OCI-LY1 (cell line): Measurements from ENCODE around the gene PKNOX2.

ENCODE experiments used
- H2AFZ ChIP-seq: fragments of 200-600 bp; sonication (generic), shearing (Covaris generic); 2 replicates; pipeline ENCODE4 v1.6.0; 2014; ENCODE audit warnings: antibody characterized with exemption, mild to moderate bottlenecking, low read length
- H3F3A ChIP-seq: fragments of 200-600 bp; sonication (generic), shearing (Covaris generic); 2 replicates; pipeline ENCODE4 v1.6.0; 2014; ENCODE audit warnings: mild to moderate bottlenecking, antibody characterized with exemption, low read length, moderate library complexity; ENCODE audit not compliant: insufficient read depth
- H3K27ac ChIP-seq: fragments of 200-600 bp; sonication (generic); 2 replicates; pipeline ENCODE4 v1.5.1; 2014; ENCODE audit warnings: low read length, mixed run types, mild to moderate bottlenecking, low read depth; ENCODE audit not compliant: poor library complexity, severe bottlenecking
- H3K27me3 ChIP-seq: fragments of 200-600 bp; sonication (generic); 2 replicates; pipeline ENCODE4 v1.6.0; 2014; ENCODE audit warnings: antibody characterized with exemption, mild to moderate bottlenecking, low read length, moderate library complexity; ENCODE audit not compliant: insufficient read depth
- H3K36me3 ChIP-seq: fragments of 200-600 bp; sonication (generic); 2 replicates; pipeline ENCODE4 v1.6.1; 2014; ENCODE audit warnings: mild to moderate bottlenecking, antibody characterized with exemption, low read length, moderate library complexity, mixed read lengths; ENCODE audit not compliant: insufficient read depth
- H3K4me1 ChIP-seq: fragments of 200-600 bp; sonication (generic); 2 replicates; pipeline ENCODE4 v1.5.1; 2014; ENCODE audit warnings: mild to moderate bottlenecking, low read length, moderate library complexity; ENCODE audit not compliant: insufficient read depth, severe bottlenecking
- H3K4me2 ChIP-seq: fragments of 200-600 bp; sonication (generic), shearing (Covaris generic); 2 replicates; pipeline ENCODE4 v1.6.1; 2014; ENCODE audit warnings: low read length
- H3K4me3 ChIP-seq: fragments of 200-600 bp; sonication (generic); 2 replicates; pipeline ENCODE4 v1.5.1; 2014; ENCODE audit warnings: low read length, low read depth, mild to moderate bottlenecking, mixed read lengths; ENCODE audit not compliant: poor library complexity, severe bottlenecking
- H3K79me2 ChIP-seq: fragments of 200-600 bp; shearing (Covaris generic); 2 replicates; pipeline ENCODE4 v1.6.1; 2016; ENCODE audit warnings: mixed run types, low read length, mixed read lengths; ENCODE audit not compliant: insufficient read depth
- H3K9ac ChIP-seq: fragments of 200-600 bp; sonication (generic), shearing (Covaris generic); 2 replicates; pipeline ENCODE4 v1.6.1; 2014; ENCODE audit warnings: mild to moderate bottlenecking, low read length, mixed read lengths
- H3K9me2 ChIP-seq: fragments of 200-600 bp; sonication (generic), shearing (Covaris generic); 2 replicates; pipeline ENCODE4 v1.6.1; 2014; ENCODE audit warnings: low read depth, mild to moderate bottlenecking, low read length, mixed read lengths
- H3K9me3 ChIP-seq: fragments of 200-600 bp; shearing (Covaris generic); 2 replicates; pipeline ENCODE4 v1.6.1; 2014; ENCODE audit warnings: low read length, mixed read lengths
- H4K20me1 ChIP-seq: fragments of 200-600 bp; sonication (generic), shearing (Covaris generic); 2 replicates; pipeline ENCODE4 v1.6.0; 2016; ENCODE audit warnings: mild to moderate bottlenecking, low read length; ENCODE audit not compliant: insufficient read depth
- CTCF ChIP-seq: fragments of 200-600 bp; sonication (generic), shearing (Covaris generic); IDR thresholded peaks from 2 replicates; pipeline ENCODE4 v1.5.1; 2017; ENCODE audit warnings: mild to moderate bottlenecking, antibody characterized with exemption, low read length, moderate library complexity, mixed read lengths
- EZH2 ChIP-seq: fragments of 200-600 bp; sonication (generic), shearing (Covaris generic); IDR thresholded peaks from 2 replicates; pipeline ENCODE4 v1.8.0; 2017; ENCODE audit warnings: borderline replicate concordance, mixed run types, mild to moderate bottlenecking, antibody characterized with exemption, low read length, moderate library complexity, mixed read lengths

PKNOX2 gene

GRCh38 chr11:125146232-125146631, 18.3 kb upstream of the PKNOX2 start:
- no peaks in the 10 kb centered on the region for H3K27me3 ChIP-seq
- TF ChIP-seq EZH2 (no peak), CTCF (no peak)
- no peak overlapping the region for H3K4me2 ChIP-seq

GRCh38 chr11:125147280-125147679, 17.3 kb upstream of the PKNOX2 start:
- Histone ChIP-seq H3K9me2 (no peaks in the 10 kb centered on the region), H3K79me2 (no peaks in the 10 kb centered on the region), H3K9me3 (no peaks in the 10 kb centered on the region), H3K4me1 (no peaks in the 10 kb centered on the region), H3K9ac (no peak overlapping the region), H3K27me3 (no peaks in the 10 kb centered on the region), H3K27ac (no peak overlapping the region), H3K36me3 (no peaks in the 10 kb centered on the region), H2AFZ (no peak overlapping the region), H3K4me3 (no peak overlapping the region), H4K20me1 (no peaks in the 10 kb centered on the region), H3F3A (no peaks in the 10 kb centered on the region), H3K4me2 (no peak overlapping the region)
- TF ChIP-seq CTCF (no peak), EZH2 (no peak)

More at GRCh38 chr11:125146232-125146631, 18.3 kb upstream of the PKNOX2 start:
- H3K4me3 ChIP-seq, result no peak overlapping the region
- no peak overlapping the region for H3K9ac ChIP-seq
- H3F3A ChIP-seq, result no peaks in the 10 kb centered on the region
- H3K9me2 ChIP-seq, result no peaks in the 10 kb centered on the region
- no peaks in the 10 kb centered on the region for H3K9me3 ChIP-seq
- H3K4me1 ChIP-seq, result no peaks in the 10 kb centered on the region
- no peaks in the 10 kb centered on the region for H3K36me3 ChIP-seq
- no peak overlapping the region for H2AFZ ChIP-seq
- H3K27ac ChIP-seq, result no peak overlapping the region
- no peaks in the 10 kb centered on the region for H4K20me1 ChIP-seq
- no peaks in the 10 kb centered on the region for H3K79me2 ChIP-seq

GRCh38 chr11:125148011-125148410, 16.5 kb upstream of the PKNOX2 start:
- Histone ChIP-seq H4K20me1 (no peaks in the 10 kb centered on the region), H3K4me2 (no peak overlapping the region), H3K4me3 (no peak overlapping the region), H3K36me3 (no peaks in the 10 kb centered on the region), H2AFZ (no peak overlapping the region), H3K4me1 (no peaks in the 10 kb centered on the region), H3F3A (no peaks in the 10 kb centered on the region), H3K9me3 (no peaks in the 10 kb centered on the region), H3K9me2 (no peaks in the 10 kb centered on the region), H3K27ac (no peak overlapping the region), H3K27me3 (no peaks in the 10 kb centered on the region), H3K9ac (no peak overlapping the region), H3K79me2 (no peaks in the 10 kb centered on the region)
- no peak for TF ChIP-seq EZH2
- no peak for TF ChIP-seq CTCF
